Sigmoid colon (tissue), 7 donors: ENCODE results near the gene RFNG. TPM values are rescaled to one million over a fixed set of nuclear protein-coding genes. Genes with fewer than 3 reads are reported as not detected.

Experiments used
- DNase-seq: peaks from one replicate; pipeline ENCODE4 v3.0.0-alpha.2; 2019
- H3K27ac ChIP-seq, 4 donors: fragments of 200-600 bp; sonication (generic); one replicate each; pipeline ENCODE4 v1.5.1; 2016 to 2019; ENCODE audit warnings: mild to moderate bottlenecking in 1 of 4
- H3K27me3 ChIP-seq, 3 donors: fragments of 200-600 bp; sonication (generic); one replicate each; pipeline ENCODE4 v1.5.1; 2019; ENCODE audit warnings: mild to moderate bottlenecking in 1 of 3
- H3K36me3 ChIP-seq, 4 donors: fragments of 200-600 bp; sonication (generic); one replicate each; pipeline ENCODE4 v1.5.1; 2016 to 2019
- H3K4me1 ChIP-seq, 4 donors: fragments of 200-600 bp; sonication (generic); one replicate each; pipeline ENCODE4 v1.5.1; 2017 to 2019
- H3K4me3 ChIP-seq, 4 donors: fragments of 200-600 bp; sonication (generic); one replicate each; pipeline ENCODE4 v1.5.1; 2017 to 2019; ENCODE audit warnings: mild to moderate bottlenecking in 2 of 4, moderate library complexity in 1 of 4
- H3K9me3 ChIP-seq, 4 donors: fragments of 200-600 bp in 3 of 4; sonication (generic) in 3 of 4; one replicate each; pipeline versions ENCODE4 v1.5.1 to v1.6.1; 2013 to 2019
- EP300 ChIP-seq, 4 donors: sonication (generic); formaldehyde crosslinking; IDR thresholded peaks; one replicate each; pipeline ENCODE4 v1.6.1; 2017; ENCODE audit warnings: antibody characterized with exemption in 4 of 4
- POLR2A ChIP-seq, 2 donors: fragments of 450-650 bp; IDR thresholded peaks; one replicate each; pipeline ENCODE4 v1.6.1; 2016; ENCODE audit warnings: antibody characterized with exemption in 2 of 2, mild to moderate bottlenecking in 2 of 2, moderate library complexity in 2 of 2
- POLR2AphosphoS5 ChIP-seq, 4 donors: sonication (generic); formaldehyde crosslinking; IDR thresholded peaks; one replicate each; pipeline ENCODE4 v1.6.1; 2017; ENCODE audit warnings: antibody characterized with exemption in 4 of 4
- WGBS, 2 donors: extraction: QIAGEN DNeasy Blood & Tissue Kit; methylation state at CpG; one replicate each; pipeline ENCODE4 v1.1.7; 2013; 5-methylcytosine and 5-hydroxymethylcytosine counted together
- intact Hi-C: fragments of 100-400 bp; cut with DNase I; formaldehyde crosslinking; loops from one replicate; pipeline ENCODE4 v1.15.1; 2023
- polyA plus RNA-seq, 3 donors: library from polyadenylated mRNA; stranded (reverse); fragments of 200-250 nt; gene quantifications; one replicate each; pipeline ENCODE4 v1.2.3, GENCODE V29; 2013
- total RNA-seq, 4 donors: library from RNA; depleted of rRNA; stranded (reverse); fragments of >200 nt; gene quantifications; one replicate each; pipeline ENCODE4 v1.1.0, GENCODE V29; 2016
- TF ChIP-seq, protein P1 (sequence below), 4 experiments: fragments of 450-650 bp in 3 of 4; fragments of 200-600 bp in 1 of 4; IDR thresholded peaks; one replicate each; pipeline ENCODE4 v1.5.1; 2016 to 2019; ENCODE audit warnings: antibody characterized with exemption in 4 of 4, mild to moderate bottlenecking in 3 of 4, moderate library complexity in 2 of 4
- donor health status: healthy with polysubstance abuse.
- donor health status: Bipolar disorder and iron deficiency.
- donor health status: healthy.

Gene RFNG
- total and polyA plus RNA-seq, 7 donors, result 13.6 to 38.6 (median 33.5) TPM

DNA sequence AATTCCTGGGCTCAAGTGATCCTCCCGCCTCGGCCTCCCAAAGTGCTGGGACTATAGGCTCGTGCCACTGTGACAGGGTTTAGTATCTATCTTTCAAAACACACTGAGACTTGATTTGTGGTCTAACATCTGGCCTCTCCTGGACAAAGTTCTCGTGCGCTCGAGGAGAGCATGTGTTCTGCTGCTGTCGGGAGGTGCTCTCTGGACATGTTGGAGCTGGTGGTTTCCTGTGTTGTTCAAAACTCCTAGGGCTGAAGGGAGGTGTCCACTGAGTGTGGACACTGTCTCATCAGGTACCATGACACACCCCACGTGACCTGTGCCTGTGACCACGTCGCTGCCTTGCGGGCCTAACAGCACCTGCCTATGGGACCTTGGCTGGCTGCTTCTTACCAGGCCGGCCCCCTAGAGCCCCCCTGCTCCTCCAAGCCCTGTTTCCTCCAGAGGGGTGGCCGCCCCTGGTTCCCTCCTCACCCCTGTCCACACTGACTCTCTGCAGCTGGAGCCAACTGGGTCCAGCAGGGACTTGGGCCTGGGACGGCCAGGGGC, 5.6 kb downstream of the RFNG start:
- Histone ChIP-seq H3K36me3 (peaks cover 0 to 37% (median 6%) of the 10 kb centered on the region in 4 donors), H3K27me3 (no peaks in the 10 kb centered on the region), H3K4me3 (no peak overlapping the region), H3K9me3 (no peaks in the 10 kb centered on the region), H3K27ac (no peak overlapping the region), H3K4me1 (peaks cover 0 to 18% (median 14%) of the 10 kb centered on the region in 4 donors)
- WGBS, 2 donors, result 82 to 85% methylated on average over 14 of the region's 14 CpGs
- TF ChIP-seq POLR2AphosphoS5 (IDR thresholded peaks at IDR 0.05) (no peak), POLR2A (IDR thresholded peaks at IDR 0.05) (no peak), EP300 (IDR thresholded peaks at IDR 0.05) (no peak)
- TF ChIP-seq, protein P1, sequence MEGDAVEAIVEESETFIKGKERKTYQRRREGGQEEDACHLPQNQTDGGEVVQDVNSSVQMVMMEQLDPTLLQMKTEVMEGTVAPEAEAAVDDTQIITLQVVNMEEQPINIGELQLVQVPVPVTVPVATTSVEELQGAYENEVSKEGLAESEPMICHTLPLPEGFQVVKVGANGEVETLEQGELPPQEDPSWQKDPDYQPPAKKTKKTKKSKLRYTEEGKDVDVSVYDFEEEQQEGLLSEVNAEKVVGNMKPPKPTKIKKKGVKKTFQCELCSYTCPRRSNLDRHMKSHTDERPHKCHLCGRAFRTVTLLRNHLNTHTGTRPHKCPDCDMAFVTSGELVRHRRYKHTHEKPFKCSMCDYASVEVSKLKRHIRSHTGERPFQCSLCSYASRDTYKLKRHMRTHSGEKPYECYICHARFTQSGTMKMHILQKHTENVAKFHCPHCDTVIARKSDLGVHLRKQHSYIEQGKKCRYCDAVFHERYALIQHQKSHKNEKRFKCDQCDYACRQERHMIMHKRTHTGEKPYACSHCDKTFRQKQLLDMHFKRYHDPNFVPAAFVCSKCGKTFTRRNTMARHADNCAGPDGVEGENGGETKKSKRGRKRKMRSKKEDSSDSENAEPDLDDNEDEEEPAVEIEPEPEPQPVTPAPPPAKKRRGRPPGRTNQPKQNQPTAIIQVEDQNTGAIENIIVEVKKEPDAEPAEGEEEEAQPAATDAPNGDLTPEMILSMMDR (IDR thresholded peaks at IDR 0.05), result no peak
- DNase-seq, result no peak
- intact Hi-C loops, result no loop called here

DNA sequence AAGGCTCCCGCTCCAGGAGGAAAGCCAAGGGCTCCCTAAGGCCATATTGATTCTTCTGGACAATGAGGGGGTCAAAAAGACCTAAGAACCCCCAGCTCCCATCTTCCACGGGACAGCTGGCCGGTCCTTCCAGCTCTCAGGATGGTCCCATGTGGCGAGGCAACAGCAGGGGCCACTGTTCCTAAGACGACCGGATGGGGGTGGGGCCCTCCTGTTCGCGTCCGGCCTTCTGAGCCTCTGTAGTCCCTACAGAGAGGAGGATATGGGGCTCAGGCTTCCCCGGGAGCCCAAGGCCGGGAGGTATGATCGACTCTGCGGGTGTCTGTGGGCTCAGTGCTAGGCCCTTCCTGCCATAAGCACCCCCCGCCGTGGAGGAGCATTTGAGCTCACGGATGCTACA, 8.1 kb downstream of the RFNG start:
- no peak overlapping the region for H3K27ac ChIP-seq
- H3K36me3 ChIP-seq, result peaks cover 0 to 18% (median 3%) of the 10 kb centered on the region in 4 donors
- no peaks in the 10 kb centered on the region for H3K9me3 ChIP-seq
- intact Hi-C loops, result no loop called here
- TF ChIP-seq POLR2A (IDR thresholded peaks at IDR 0.05), result no peak
- TF ChIP-seq, protein P1 (IDR thresholded peaks at IDR 0.05), result no peak
- no peak overlapping the region for H3K4me3 ChIP-seq
- no peaks in the 10 kb centered on the region for H3K27me3 ChIP-seq
- 84 to 88% methylated on average over 16 of the region's 16 CpGs for WGBS, 2 donors
- no peaks in the 10 kb centered on the region for H3K4me1 ChIP-seq
- no peak for DNase-seq

DNA sequence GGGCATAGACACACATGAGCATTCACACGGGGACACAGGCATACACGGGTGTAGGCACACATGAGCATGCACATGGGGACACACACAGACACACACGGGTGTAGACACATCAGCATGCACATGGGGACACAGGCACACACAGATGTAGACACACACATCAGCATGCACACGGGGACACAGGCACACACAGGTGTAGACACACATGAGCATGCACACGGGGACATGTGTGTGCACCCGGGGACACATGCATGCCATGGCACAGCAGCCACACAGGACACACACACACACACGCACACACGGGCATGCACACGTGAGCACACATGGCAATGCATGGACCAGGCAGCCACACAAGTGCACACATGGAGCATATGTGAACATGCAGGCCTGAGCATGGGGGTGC, 9.0 kb downstream of the RFNG start:
- Histone ChIP-seq H3K36me3 (peaks cover 0 to 9% (median 2%) of the 10 kb centered on the region in 4 donors), H3K4me3 (no peak overlapping the region), H3K9me3 (no peaks in the 10 kb centered on the region), H3K27ac (no peak overlapping the region), H3K4me1 (peaks cover 0 to 5% (median 2%) of the 10 kb centered on the region in 4 donors), H3K27me3 (no peaks in the 10 kb centered on the region)
- DNase-seq, result no peak
- TF ChIP-seq, protein P1 (IDR thresholded peaks at IDR 0.05), result no peak
- intact Hi-C loops, result no loop called here
- WGBS, 2 donors, result 89 to 90% methylated on average over 9 of the region's 9 CpGs

DNA sequence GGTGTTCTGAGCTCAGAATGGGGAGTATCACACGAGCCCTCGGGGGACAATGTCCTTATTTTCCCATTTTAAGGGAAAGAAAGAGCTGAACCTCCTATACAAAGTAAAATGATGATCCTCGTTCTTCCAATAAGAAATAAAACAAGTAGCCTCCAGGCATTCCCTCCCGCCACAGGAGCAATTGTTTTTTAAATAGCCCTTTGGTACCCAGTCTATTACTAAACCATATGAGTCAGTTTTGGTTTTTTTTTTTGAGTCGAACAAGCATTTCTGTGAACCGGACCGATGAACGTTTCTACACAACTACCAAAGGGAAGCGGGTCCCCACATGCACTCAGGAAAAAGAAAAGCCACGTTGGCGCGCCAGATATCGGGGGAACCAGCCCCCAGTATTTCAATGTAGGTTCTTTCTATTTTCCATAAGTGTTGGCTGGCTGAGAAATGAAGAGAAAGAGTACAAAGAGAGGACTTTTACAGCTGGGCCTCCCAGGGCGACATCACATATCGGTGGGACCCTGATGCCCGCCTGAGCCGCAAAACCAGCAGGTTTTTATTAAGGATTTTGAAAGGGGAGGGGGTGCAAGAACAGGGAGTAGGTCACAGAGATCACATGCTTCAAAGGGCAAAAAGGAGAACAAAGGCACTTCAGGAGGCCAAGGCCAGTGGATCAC, 10.3 kb downstream of the RFNG start:
- WGBS, 2 donors, result 84 to 89% methylated on average over 17 of the region's 17 CpGs
- TF ChIP-seq POLR2A (IDR thresholded peaks at IDR 0.05) (no peak), POLR2AphosphoS5 (IDR thresholded peaks at IDR 0.05) (no peak), EP300 (IDR thresholded peaks at IDR 0.05) (no peak)
- TF ChIP-seq, protein P1 (IDR thresholded peaks at IDR 0.05), result no peak
- no peaks in the 10 kb centered on the region for H3K36me3 ChIP-seq
- H3K27me3 ChIP-seq, result no peaks in the 10 kb centered on the region
- H3K9me3 ChIP-seq, result no peaks in the 10 kb centered on the region
- H3K27ac ChIP-seq, result no peak overlapping the region
- no peak for DNase-seq
- peaks cover 3 to 14% (median 10%) of the 10 kb centered on the region in 4 donors for H3K4me1 ChIP-seq
- H3K4me3 ChIP-seq, result no peak overlapping the region
- intact Hi-C loops, result no loop called here
